ENCODE data around the gene MAPKAPK3. TPM values are rescaled to one million over a fixed set of nuclear protein-coding genes. Genes with fewer than 3 reads are reported as not detected.

Gene MAPKAPK3
- total RNA-seq, 4 donors from 2014 or later, result 25.8 to 57.8 (median 29.2) TPM

DNA sequence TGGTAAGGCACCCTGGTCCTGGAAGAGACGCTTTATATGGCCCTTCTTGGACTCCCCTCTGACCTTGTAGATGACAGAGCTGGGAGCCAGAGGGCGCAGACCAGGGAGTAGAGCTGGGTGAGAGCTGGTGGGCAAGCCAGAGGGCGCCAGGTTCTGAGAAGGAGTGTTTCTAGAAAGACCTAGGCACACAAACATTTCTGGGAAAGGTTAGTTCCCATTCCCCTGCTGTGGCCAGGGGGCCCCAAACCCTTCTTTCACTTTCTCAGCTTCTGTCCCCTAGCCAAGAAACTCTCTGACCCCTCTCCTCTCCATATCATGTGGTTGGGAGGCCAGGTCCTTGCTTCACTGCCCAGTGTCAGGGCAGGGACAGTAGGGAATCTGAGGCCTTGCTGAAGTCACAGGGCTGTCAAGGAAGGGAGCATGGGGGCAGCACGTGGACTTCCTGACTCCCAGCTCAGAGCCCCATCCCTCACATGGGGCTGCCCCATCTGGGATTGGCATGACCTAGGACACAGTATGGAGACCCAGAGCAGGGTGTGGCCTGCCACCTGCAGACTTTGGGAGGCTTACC lies 44.1 kb upstream of the MAPKAPK3 start:
- no peak for TF ChIP-seq CTCF (IDR thresholded peaks at IDR 0.05; ENCODE audit: low read depth)

- no peak for TF ChIP-seq CTCF (IDR thresholded peaks at IDR 0.05; ENCODE audit: low read depth)
Measured at GRCh38 chr3:50573566-50574443, 43.1 kb upstream of the MAPKAPK3 start.

DNA sequence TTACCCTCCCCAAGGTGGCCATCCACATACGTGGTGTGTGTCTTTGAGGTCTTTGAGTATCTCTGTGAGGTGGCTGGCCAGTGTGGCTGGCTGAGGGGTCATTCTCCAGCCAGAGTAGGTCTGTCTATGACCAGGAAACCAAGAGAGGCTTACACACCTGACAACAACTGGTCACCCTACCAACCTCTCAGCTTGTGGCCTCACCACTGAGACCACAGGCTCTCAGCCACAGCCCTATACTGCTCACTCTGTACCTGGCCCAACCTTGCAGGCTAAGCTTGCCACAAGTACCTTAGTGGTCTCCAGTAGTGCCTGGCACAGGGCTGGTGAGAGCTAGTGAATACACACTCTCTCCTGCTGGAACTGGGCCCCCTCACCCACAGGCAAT lies 42.5 kb upstream of the MAPKAPK3 start:
- no peak for TF ChIP-seq CTCF (IDR thresholded peaks at IDR 0.05; ENCODE audit: low read depth)

DNA sequence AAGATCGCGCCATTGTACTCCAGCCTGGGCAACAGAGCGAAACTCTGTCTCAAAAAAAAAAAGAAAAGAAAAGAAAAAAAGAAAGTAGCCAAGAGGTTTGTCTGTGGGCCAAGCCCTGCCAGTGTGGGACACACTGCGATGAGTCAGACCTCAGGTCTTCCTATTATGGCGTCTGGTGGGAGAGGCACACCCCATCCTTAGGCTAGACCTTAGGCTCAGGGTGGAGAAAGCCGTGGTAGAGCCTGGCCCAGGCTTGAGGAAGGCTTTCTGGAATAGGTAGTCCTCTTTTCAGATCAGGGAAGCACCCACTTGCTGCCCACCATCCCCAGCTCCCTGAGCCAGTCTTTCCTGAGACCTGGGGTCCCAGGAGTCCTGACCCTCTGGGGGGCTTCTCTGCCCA lies 41.6 kb upstream of the MAPKAPK3 start:
- no peak for TF ChIP-seq CTCF (IDR thresholded peaks at IDR 0.05; ENCODE audit: low read depth)

GRCh38 chr3:50577348-50577747 lies 39.6 kb upstream of the MAPKAPK3 start:
- TF ChIP-seq CTCF (IDR thresholded peaks at IDR 0.05; ENCODE audit: low read depth), result no peak

- no peak for TF ChIP-seq CTCF (IDR thresholded peaks at IDR 0.05; ENCODE audit: low read depth)
Measured at GRCh38 chr3:50580683-50581458, 36.1 kb upstream of the MAPKAPK3 start.

DNA sequence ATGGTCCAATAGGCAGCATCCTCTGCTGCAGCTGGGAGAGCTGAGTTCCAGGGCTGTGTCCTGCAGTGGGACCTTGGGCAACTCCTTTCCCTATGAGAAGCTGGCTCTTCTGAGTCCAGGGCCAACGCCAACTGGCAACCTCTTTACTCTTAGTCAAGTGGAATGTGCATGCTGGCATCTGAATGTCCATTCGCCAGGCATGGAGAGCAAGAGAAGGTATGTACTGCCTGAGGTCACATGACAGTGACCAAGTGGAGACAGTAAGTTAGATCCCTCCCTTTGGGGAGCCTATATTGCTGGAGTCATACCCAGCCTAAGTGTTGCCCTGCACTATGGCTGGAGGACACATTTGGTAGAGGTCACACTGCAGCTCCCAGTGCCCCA lies 35.5 kb upstream of the MAPKAPK3 start:
- TF ChIP-seq CTCF (IDR thresholded peaks at IDR 0.05; ENCODE audit: low read depth), result no peak

Data from subcutaneous adipose tissue (tissue), 4 donors.